H1 (cell line): ENCODE results near the gene TINAG. TPM values are rescaled to one million over a fixed set of nuclear protein-coding genes. Genes with fewer than 3 reads are reported as not detected.

Source experiments
- CTCF ChIA-PET: fragments of 300-600 bp; sonication (Branson Sonifier 250); formaldehyde crosslinking; loops from one replicate; lab custom pipeline; 2021; ENCODE audit not compliant: partially characterized antibody; lab: Charles Lee
- POLR2A ChIA-PET: fragments of 300-600 bp; sonication (Branson Sonifier 250); formaldehyde crosslinking; loops from one replicate; lab custom pipeline; 2021; ENCODE audit warnings: inconsistent platforms; ENCODE audit not compliant: partially characterized antibody; lab: Charles Lee
- DNase-seq, 2 experiments: peaks; one replicate each; pipeline versions ENCODE4 v3.0.0 to v3.0.0-alpha.2; 2010 to 2022; ENCODE audit warnings: low spot score in 2 of 2, low read depth in 1 of 2, mixed read lengths in 1 of 2
- FAIRE-seq: peaks from 2 replicates; lab custom pipeline; 2011; peaks lifted over from hg19 to GRCh38; lab: Jason Lieb, UNC
- H2AFZ ChIP-seq: 2 replicates; pipeline ENCODE4 v1.8.1; 2012; ENCODE audit warnings: low read length, inconsistent platforms
- H2AK5ac ChIP-seq: 2 replicates; pipeline ENCODE4 v1.6.1; 2013; ENCODE audit warnings: low read depth, low read length
- H2BK120ac ChIP-seq: replicated peaks from 2 replicates; pipeline ENCODE3; 2013; ENCODE audit warnings: low read depth, low read length, inconsistent platforms
- H2BK12ac ChIP-seq: 2 replicates; pipeline ENCODE4 v1.6.1; 2013; ENCODE audit warnings: low read depth, low read length
- H2BK15ac ChIP-seq: 2 replicates; pipeline ENCODE4 v1.6.1; 2013; ENCODE audit warnings: low read length
- H2BK20ac ChIP-seq: 2 replicates; pipeline ENCODE4 v1.6.1; 2013; ENCODE audit warnings: low read length
- H2BK5ac ChIP-seq: 2 replicates; pipeline ENCODE4 v1.6.1; 2013; ENCODE audit warnings: low read depth, low read length
- H3K14ac ChIP-seq: 2 replicates; pipeline ENCODE4 v1.6.1; 2013; ENCODE audit warnings: inconsistent platforms; ENCODE audit not compliant: insufficient read length
- H3K18ac ChIP-seq: 2 replicates; pipeline ENCODE4 v1.6.1; 2013; ENCODE audit warnings: low read length; ENCODE audit errors: extremely low read depth
- H3K23ac ChIP-seq: 2 replicates; pipeline ENCODE4 v1.6.1; 2013; ENCODE audit warnings: inconsistent platforms; ENCODE audit not compliant: insufficient read length
- H3K23me2 ChIP-seq: 2 replicates; pipeline ENCODE4 v1.6.1; 2013; ENCODE audit warnings: low read depth, low read length
- H3K27ac ChIP-seq: 2 replicates; pipeline ENCODE4 v1.6.1; 2011; ENCODE audit warnings: low read depth, low read length, inconsistent platforms
- H3K27me3 ChIP-seq, 4 experiments: replicated peaks in 1 of 4; 1 replicate in 1 of 4; 2 replicates in 3 of 4; pipeline versions ENCODE4 v1.6.1 to v1.8.1; 2011 to 2013; ENCODE audit warnings: low read length in 3 of 4, mild to moderate bottlenecking in 3 of 4, inconsistent platforms in 2 of 4, mixed read lengths in 2 of 4, moderate library complexity in 1 of 4; ENCODE audit not compliant: control insufficient read depth in 3 of 4, insufficient read depth in 3 of 4; ENCODE audit errors: extremely low read depth in 1 of 4
- H3K36me3 ChIP-seq, 4 experiments: 2 replicates each; pipeline versions ENCODE4 v1.6.1 to v1.8.1; 2011 to 2013; ENCODE audit warnings: mild to moderate bottlenecking in 4 of 4, low read length in 3 of 4, moderate library complexity in 2 of 4, control low read depth in 1 of 4, inconsistent platforms in 1 of 4; ENCODE audit not compliant: insufficient read depth in 4 of 4, control insufficient read depth in 2 of 4
- H3K4ac ChIP-seq: replicated peaks from 2 replicates; pipeline ENCODE3; 2013; ENCODE audit warnings: low read length, low read depth, mixed read lengths, inconsistent platforms; ENCODE audit not compliant: insufficient read length
- H3K4me1 ChIP-seq, 4 experiments: replicated peaks in 1 of 4; 1 replicate in 1 of 4; 2 replicates in 3 of 4; pipeline versions ENCODE4 v1.6.1 to v1.8.1; 2011 to 2013; ENCODE audit warnings: low read length in 3 of 4, inconsistent platforms in 2 of 4, mixed read lengths in 1 of 4; ENCODE audit not compliant: insufficient read depth in 4 of 4, control insufficient read depth in 3 of 4
- H3K4me2 ChIP-seq, 2 experiments: 2 replicates each; pipeline versions ENCODE4 v1.6.1 to v1.8.1; 2011 to 2013; ENCODE audit warnings: low read depth in 2 of 2, low read length in 2 of 2, control low read depth in 1 of 2, inconsistent platforms in 1 of 2, mild to moderate bottlenecking in 1 of 2; ENCODE audit not compliant: insufficient read depth in 1 of 2
- H3K4me3 ChIP-seq, 4 experiments: fragments of 200-600, 300-600 bp in 1 of 4; sonication (generic), shearing (Covaris generic), sonication (Bioruptor Twin) in 1 of 4; 2 replicates each; pipeline versions ENCODE4 v1.5.1 to v1.8.1; 2011 to 2016; ENCODE audit warnings: low read length in 4 of 4, low read depth in 3 of 4, control low read depth in 2 of 4, inconsistent platforms in 2 of 4, mild to moderate bottlenecking in 2 of 4, mixed read lengths in 1 of 4, moderate library complexity in 1 of 4; ENCODE audit not compliant: insufficient read depth in 2 of 4; ENCODE audit errors: extremely low read depth in 1 of 4
- H3K56ac ChIP-seq: replicated peaks from 2 replicates; pipeline ENCODE3; 2013; ENCODE audit warnings: low read depth, mild to moderate bottlenecking, mixed read lengths, low read length, inconsistent platforms; ENCODE audit not compliant: insufficient read length
- H3K79me1 ChIP-seq: 2 replicates; pipeline ENCODE4 v1.6.1; 2013; ENCODE audit warnings: low read depth, low read length, control low read depth
- H3K79me2 ChIP-seq, 2 experiments: 2 replicates each; pipeline versions ENCODE4 v1.6.1 to v1.8.1; 2012 to 2013; ENCODE audit warnings: low read length in 2 of 2, mild to moderate bottlenecking in 2 of 2, inconsistent platforms in 1 of 2; ENCODE audit not compliant: insufficient read depth in 2 of 2, control insufficient read depth in 1 of 2
- H3K9ac ChIP-seq, 4 experiments: replicated peaks in 1 of 4; 1 replicate in 1 of 4; 2 replicates in 3 of 4; pipeline versions ENCODE4 v1.6.1 to v1.8.1; 2011 to 2013; ENCODE audit warnings: low read depth in 3 of 4, low read length in 3 of 4, control low read depth in 2 of 4, mild to moderate bottlenecking in 2 of 4, moderate library complexity in 2 of 4, inconsistent platforms in 1 of 4; ENCODE audit errors: extremely low read depth in 1 of 4
- H3K9me3 ChIP-seq, 2 experiments: 2 replicates each; pipeline versions ENCODE4 v1.6.1 to v1.8.1; 2012 to 2013; ENCODE audit warnings: mild to moderate bottlenecking in 2 of 2, moderate library complexity in 2 of 2, control low read depth in 1 of 2, inconsistent platforms in 1 of 2, low read depth in 1 of 2, low read length in 1 of 2, mixed read lengths in 1 of 2; ENCODE audit not compliant: insufficient read depth in 2 of 2
- H4K20me1 ChIP-seq, 2 experiments: replicated peaks in 1 of 2; 2 replicates each; pipeline versions ENCODE3 to v1.8.1; 2011 to 2013; ENCODE audit warnings: inconsistent platforms in 2 of 2, low read length in 2 of 2, mild to moderate bottlenecking in 1 of 2; ENCODE audit not compliant: insufficient read depth in 2 of 2, control insufficient read depth in 1 of 2
- H4K5ac ChIP-seq: 2 replicates; pipeline ENCODE4 v1.6.1; 2013; ENCODE audit warnings: low read length, low read depth, mixed read lengths, inconsistent platforms; ENCODE audit not compliant: insufficient read length
- H4K8ac ChIP-seq: 2 replicates; pipeline ENCODE4 v1.8.0; 2013; ENCODE audit warnings: mild to moderate bottlenecking, moderate library complexity, low read length, inconsistent platforms; ENCODE audit not compliant: insufficient read depth; ENCODE audit errors: extremely low read depth
- H4K91ac ChIP-seq: replicated peaks from 2 replicates; pipeline ENCODE3; 2013; ENCODE audit warnings: low read length, mixed read lengths, inconsistent platforms; ENCODE audit not compliant: insufficient read length
- CBX5 ChIP-seq: fragments of 300-800, 300-1000 bp; sonication (generic); IDR thresholded peaks from 2 replicates; pipeline ENCODE4 v1.7.1; 2016; ENCODE audit warnings: antibody characterized with exemption, low read length, low read depth
- FOSL1 ChIP-seq: IDR thresholded peaks from 2 replicates; pipeline ENCODE4 v1.6.1; 2011; ENCODE audit warnings: mild to moderate bottlenecking, low read depth, low read length, moderate library complexity; ENCODE audit not compliant: insufficient read depth
- MAFK ChIP-seq: IDR thresholded peaks from 2 replicates; pipeline ENCODE4 v1.6.1; 2012; ENCODE audit warnings: low read depth, mild to moderate bottlenecking, improper control_type of control experiment, low read length
- POLR2A ChIP-seq, 2 experiments: IDR thresholded peaks; 1 replicate in 1 of 2; 2 replicates in 1 of 2; pipeline ENCODE4 v1.6.1; 2011; ENCODE audit warnings: low read depth in 2 of 2, low read length in 2 of 2, mild to moderate bottlenecking in 2 of 2; ENCODE audit errors: control extremely low read depth in 1 of 2
- RAD21 ChIP-seq, 2 experiments: IDR thresholded peaks in 1 of 2; conservative IDR thresholded peaks in 1 of 2; 2 replicates each; pipeline ENCODE4 v1.6.1; 2011; ENCODE audit warnings: low read depth in 2 of 2, low read length in 2 of 2, improper control_type of control experiment in 1 of 2, inconsistent platforms in 1 of 2, mild to moderate bottlenecking in 1 of 2, moderate library complexity in 1 of 2
- SAP30 ChIP-seq: fragments of 300-600 bp; sonication (generic); IDR thresholded peaks from 2 replicates; pipeline ENCODE4 v1.7.1; 2012; ENCODE audit warnings: low read length, moderate library complexity, mild to moderate bottlenecking, inconsistent platforms; ENCODE audit not compliant: insufficient read depth, insufficient replicate concordance
- SIRT6 ChIP-seq: IDR thresholded peaks from one replicate; pipeline ENCODE4 v1.7.1; 2012; ENCODE audit warnings: low read length, inconsistent platforms
- YY1 ChIP-seq: IDR thresholded peaks from 2 replicates; pipeline ENCODE4 v1.6.1; 2011; ENCODE audit warnings: low read depth, mild to moderate bottlenecking, low read length
- ZNF274 ChIP-seq: IDR thresholded peaks from 2 replicates; pipeline ENCODE4 v1.7.0; 2012; ENCODE audit warnings: low read length, borderline replicate concordance; ENCODE audit errors: extremely low read depth
- WGBS, 2 experiments: shearing (Covaris generic) in 1 of 2; methylation state at CpG; one replicate each; pipeline versions ENCODE4 v1.1.6 to v1.1.7; 2013 to 2015; ENCODE audit warnings: low lambda C conversion rate in 2 of 2, mixed read lengths in 2 of 2, inconsistent platforms in 1 of 2, low coverage in 1 of 2, missing lambda C conversion rate in 1 of 2; ENCODE audit not compliant: insufficient replicate concordance in 2 of 2, insufficient coverage in 1 of 2, insufficient read length in 1 of 2; ENCODE audit errors: extremely low coverage in 1 of 2, missing lambda C conversion rate in 1 of 2; 5-methylcytosine and 5-hydroxymethylcytosine counted together
- polyA plus RNA-seq, 7 experiments: library from polyadenylated mRNA; depleted of rRNA in 3 of 7; stranded (reverse) in 5 of 7; unstranded in 2 of 7; fragments of >200 nt in 5 of 7; fragments of 200-250 nt in 2 of 7; gene quantifications; 1 replicate in 5 of 7; 2 replicates in 1 of 7; 4 replicates in 1 of 7; pipeline versions ENCODE4 v1.2.1 to v1.2.3, GENCODE V29; 2011 to 2013; ENCODE audit warnings: missing spikeins in 2 of 7, mixed read lengths in 2 of 7
- total RNA-seq: library from RNA; stranded (reverse); fragmentation: NEBNext Ultra II Directional; extraction: Animal tissue kit (Norgen Biotek cat#: 25700); gene quantifications from 2 replicates; pipeline ENCODE4 v1.2.1, GENCODE V29; 2021

Gene TINAG
- total and polyA plus RNA-seq, 2 of the 8 experiments (the other 6 are each of a cell fraction or from before 2014, with no cell fraction given) = not detected

DNA sequence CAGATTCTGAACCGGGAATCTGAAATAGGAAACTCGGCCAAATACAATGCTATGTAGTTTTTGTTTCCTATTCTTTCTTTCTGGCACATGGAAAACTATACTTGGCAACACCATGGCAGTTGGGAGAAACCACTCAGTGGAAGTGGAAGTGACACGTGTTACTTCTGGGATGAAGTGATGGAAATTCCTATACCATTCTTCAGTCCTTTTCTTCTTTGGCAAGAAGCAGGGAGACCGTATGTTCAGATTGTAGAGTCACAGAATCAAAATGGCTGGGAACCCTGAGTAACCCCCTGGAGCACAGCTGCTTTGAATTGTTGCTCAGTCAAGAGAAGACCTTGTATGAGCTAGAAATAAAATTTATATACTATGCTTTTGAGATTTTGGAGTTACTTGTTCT lies 18.8 kb upstream of the TINAG start:
- Histone ChIP-seq H3K23ac (no peak overlapping the region), H2AFZ (no peak overlapping the region), H2BK15ac (no peak overlapping the region), H4K8ac (no peak overlapping the region), H4K20me1 (no peaks in the 10 kb centered on the region), H3K23me2 (no peaks in the 10 kb centered on the region), H2BK12ac (no peak overlapping the region), H3K27me3 (no peaks in the 10 kb centered on the region), H3K56ac (no peak overlapping the region), H4K91ac (no peak overlapping the region), H3K27ac (no peak overlapping the region), H3K36me3 (no peaks in the 10 kb centered on the region), H2BK5ac (no peak overlapping the region), H3K4me3 (no peak overlapping the region), H4K5ac (no peak overlapping the region), H2AK5ac (no peak overlapping the region), H2BK120ac (no peak overlapping the region), H2BK20ac (no peak overlapping the region), H3K14ac (no peak overlapping the region), H3K4me2 (no peak overlapping the region), H3K18ac (no peak overlapping the region), H3K9ac (no peak overlapping the region), H3K4ac (no peak overlapping the region), H3K9me3 (no peaks in the 10 kb centered on the region), H3K4me1 (no peaks in the 10 kb centered on the region), H3K79me1 (no peaks in the 10 kb centered on the region), H3K79me2 (no peaks in the 10 kb centered on the region)
- WGBS, 2 experiments = 90% methylated on average over 4 of the region's 4 CpGs; no CpG with 5 or more reads in 1 of the 2 experiments
- ChIA-PET POLR2A (no interaction called here), CTCF (interaction anchor here (0.7 to 1.9 kb wide), 2 partner anchors 21 to 285 kb away, joined by 3 to 4 read pairs; no protein-coding TSS in a partner anchor)
- FAIRE-seq (no peak), DNase-seq (no peak)
- TF ChIP-seq POLR2A (IDR thresholded peaks at IDR 0.05; ENCODE audit: control extremely low read depth in 1 of 2, low read depth in 2 of 2, low read length in 2 of 2) (no peak), CBX5 (no peak), MAFK (no peak), SIRT6 (no peak), ZNF274 (no peak), RAD21 (IDR thresholded peaks at IDR 0.05 in 1 of 2, conservative IDR thresholded peaks at IDR 0.05 in 1 of 2; ENCODE audit: low read depth in 2 of 2, low read length in 2 of 2) (no peak), FOSL1 (no peak), SAP30 (no peak), YY1 (no peak)
